NCI-H2227 treated with DMSO at 0.1 percent for 48 hours (cell line): ENCODE data around the gene PTH.

ENCODE experiments used
- DNase-seq: peaks from one replicate; lab custom pipeline; 2025; lab: John Stamatoyannopoulos, UW

Gene PTH

DNA sequence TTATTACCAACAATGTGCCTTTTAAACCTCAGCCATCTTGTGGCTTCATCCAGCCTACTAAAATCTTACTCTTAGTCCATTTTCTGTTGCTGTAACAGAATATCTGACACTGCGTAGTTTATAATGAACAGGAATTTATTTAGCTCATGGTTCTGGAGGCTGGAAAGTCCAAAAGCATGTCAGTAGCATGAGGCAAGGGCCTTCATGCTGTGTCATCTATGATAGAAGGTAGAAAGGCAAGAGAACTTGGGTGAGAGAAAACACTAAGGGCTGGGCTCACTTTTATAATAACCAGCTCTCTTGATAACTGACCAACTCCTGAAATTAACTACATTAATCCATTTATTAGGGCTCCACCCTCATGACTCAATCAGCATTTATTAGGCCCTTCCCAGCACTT, 46.3 kb downstream of the PTH start:
- DNase-seq, result no peak

- DNase-seq, result no peak
Observed at GRCh38 chr11:13448876-13449275, 46.9 kb downstream of the PTH start.

GRCh38 chr11:13446444-13446843, 49.4 kb downstream of the PTH start:
- DNase-seq, result no peak

GRCh38 chr11:13445588-13445987, 50.2 kb downstream of the PTH start:
- no peak for DNase-seq
